ENCODE measurements around the gene ZMYND8. TPM values are rescaled to one million over a fixed set of nuclear protein-coding genes. Genes with fewer than 3 reads are reported as not detected.

The ZMYND8 gene
- total and polyA plus RNA-seq, 11 donors: 11.3 to 46.4 (median 28.7) TPM

DNA sequence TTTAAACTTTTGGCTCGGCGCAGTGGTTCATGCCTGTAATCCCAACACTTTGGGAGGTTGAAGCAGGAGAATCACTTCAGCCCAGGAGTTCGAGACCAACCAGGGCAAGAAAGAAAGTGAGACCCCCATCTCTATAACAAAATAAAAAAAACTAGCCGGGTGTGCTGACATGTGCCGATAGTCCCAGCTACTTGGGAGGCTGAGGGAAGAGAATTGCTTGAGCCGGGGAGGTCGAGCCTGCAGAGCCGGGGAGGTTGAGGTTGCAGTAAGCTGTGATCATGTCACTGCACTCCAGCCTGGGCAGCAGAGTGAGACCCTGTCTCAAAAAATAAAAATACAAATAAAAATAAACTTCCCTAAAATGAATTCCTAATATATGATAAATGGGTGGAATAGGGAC is 50.4 kb downstream of the ZMYND8 start:
- TF ChIP-seq CTCF (IDR thresholded peaks at IDR 0.05) (no peak), POLR2A (IDR thresholded peaks at IDR 0.05) (no peak)
- H3K4me3 ChIP-seq: no peak overlapping the region
- intact Hi-C loops (cut with DNase I): no loop called here
- ATAC-seq (no peak), DNase-seq (no peak)
- H3K36me3 ChIP-seq: peaks cover 0 to 69% (median 45%) of the 10 kb centered on the region in 9 donors
- peak overlapping the region in 1 of 12 donors; percentile 77 for H3K27ac ChIP-seq
- H3K9me3 ChIP-seq: no peaks in the 10 kb centered on the region
- H3K27me3 ChIP-seq: no peaks in the 10 kb centered on the region
- H3K4me1 ChIP-seq: peaks cover 3 to 60% (median 25%) of the 10 kb centered on the region in 12 donors
- WGBS, 4 donors: 93 to 96% (median 95%) methylated on average over 8 of the region's 8 CpGs

- WGBS, 4 donors: 85 to 89% (median 87%) methylated on average over 4 of the region's 4 CpGs
- H3K27ac ChIP-seq: peak overlapping the region in 1 of 12 donors; percentile 77
Observed at GRCh38 chr20:47305667-47306066, 50.8 kb downstream of the ZMYND8 start.

GRCh38 chr20:47304287-47304686 is 52.2 kb downstream of the ZMYND8 start:
- intact Hi-C loops (cut with DNase I): loop anchor here in 1 of 10 donors (5.0 kb wide), 1 partner anchor 78 kb away; no protein-coding TSS in a partner anchor
- Histone ChIP-seq H3K27me3 (no peaks in the 10 kb centered on the region), H3K36me3 (peaks cover 0 to 62% (median 39%) of the 10 kb centered on the region in 9 donors), H3K4me1 (peaks cover 3 to 44% (median 22%) of the 10 kb centered on the region in 12 donors), H3K9me3 (no peaks in the 10 kb centered on the region), H3K27ac (peak overlapping the region in 10 of 12 donors; percentile 18 to 77 (median 46)), H3K4me3 (no peak overlapping the region)
- no peak for DNase-seq
- TF ChIP-seq POLR2A (IDR thresholded peaks at IDR 0.05): no peak
- TF ChIP-seq CTCF (IDR thresholded peaks at IDR 0.05): peak in 1 of 12 donors; percentile 18
- WGBS, 4 donors: 72 to 82% (median 73%) methylated on average over 3 of the region's 3 CpGs
- peak; percentile 10 to 37 (median 24) for ATAC-seq

More at GRCh38 chr20:47305667-47306066, 50.8 kb downstream of the ZMYND8 start:
- Histone ChIP-seq H3K27me3 (no peaks in the 10 kb centered on the region), H3K36me3 (peaks cover 0 to 65% (median 44%) of the 10 kb centered on the region in 9 donors), H3K4me3 (no peak overlapping the region), H3K4me1 (peaks cover 3 to 57% (median 25%) of the 10 kb centered on the region in 12 donors), H3K9me3 (no peaks in the 10 kb centered on the region)
- intact Hi-C loops (cut with DNase I): no loop called here
- TF ChIP-seq POLR2A (IDR thresholded peaks at IDR 0.05): no peak
- TF ChIP-seq CTCF (IDR thresholded peaks at IDR 0.05): no peak
- DNase-seq: no peak
- ATAC-seq: no peak

DNA sequence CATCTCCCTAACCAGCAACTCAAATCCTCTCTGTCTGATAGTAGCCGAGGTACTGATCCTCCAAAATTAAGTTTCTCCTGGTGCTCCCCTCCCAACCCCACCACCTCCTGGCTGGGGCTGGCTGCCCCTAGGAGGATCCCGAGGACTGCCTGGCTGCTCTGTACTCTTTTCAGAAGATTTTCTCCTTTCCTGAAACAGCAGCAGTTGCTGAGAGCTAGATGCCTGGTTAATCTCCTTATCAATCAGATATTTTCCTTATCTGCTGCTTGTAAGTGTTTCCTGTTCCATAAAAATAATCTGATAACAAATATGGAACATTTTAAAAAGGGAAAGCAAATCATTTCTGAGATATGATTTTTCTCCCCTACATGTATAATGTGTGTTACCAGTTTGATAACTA is 52.8 kb downstream of the ZMYND8 start:
- peaks cover 0 to 61% (median 38%) of the 10 kb centered on the region in 9 donors for H3K36me3 ChIP-seq
- ATAC-seq: peak; percentile 21 to 27 (median 24)

More for the DNA sequence above, 52.8 kb downstream of the ZMYND8 start:
- intact Hi-C loops (cut with DNase I): loop anchor here in 1 of 10 donors (5.0 kb wide), 1 partner anchor 79 kb away; no protein-coding TSS in a partner anchor
- no peaks in the 10 kb centered on the region for H3K27me3 ChIP-seq
- DNase-seq: no peak
- peak overlapping the region in 10 of 12 donors; percentile 18 to 77 (median 46) for H3K27ac ChIP-seq
- WGBS, 4 donors: 45 to 60% (median 48%) methylated on average over 2 of the region's 2 CpGs
- H3K4me3 ChIP-seq: no peak overlapping the region
- H3K9me3 ChIP-seq: no peaks in the 10 kb centered on the region
- H3K4me1 ChIP-seq: peaks cover 3 to 39% (median 22%) of the 10 kb centered on the region in 12 donors
- TF ChIP-seq CTCF (IDR thresholded peaks at IDR 0.05) (peak in 2 of 12 donors; percentile 6 to 18), POLR2A (IDR thresholded peaks at IDR 0.05) (no peak)

Measured in heart left ventricle (tissue), 16 donors.